ENCODE data around the gene NUMB. TPM values are rescaled to one million over a fixed set of nuclear protein-coding genes. Genes with fewer than 3 reads are reported as not detected.

The NUMB gene
- total and polyA plus RNA-seq, 2 donors (not counting 3 experiments of a cell fraction or from before 2014, with no cell fraction given): 128 to 164 TPM

DNA sequence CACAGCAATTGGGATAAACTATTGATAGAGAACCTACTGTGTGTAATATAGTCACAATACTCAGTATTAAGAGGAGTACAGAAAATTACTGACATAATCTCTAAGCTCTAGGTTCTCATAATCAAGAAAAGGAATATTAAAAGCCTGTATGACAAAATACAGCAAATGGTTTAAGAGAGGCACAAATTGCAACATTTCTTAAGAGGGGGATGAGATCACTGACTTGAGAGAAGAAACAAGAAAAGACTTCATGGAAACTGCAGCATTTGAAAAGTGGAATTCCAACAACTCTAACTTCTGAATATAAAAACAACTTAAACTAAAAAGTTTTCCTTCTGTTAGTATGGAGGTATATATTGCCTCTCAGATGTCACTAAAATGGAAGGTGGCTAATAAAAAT, 89.7 kb downstream of the NUMB start:
- no peak overlapping the region for H3K4me3 ChIP-seq (replicated peaks in 1 of 3; ENCODE audit: insufficient read depth in 1 of 3, low read depth in 1 of 3, low read length in 3 of 3)
- no peaks in the 10 kb centered on the region for H3K4me1 ChIP-seq (ENCODE audit: control insufficient read depth, extremely low read depth, insufficient read depth, low read length)
- DNase-seq (ENCODE audit: low read depth, low spot score) (no peak), FAIRE-seq (no peak)
- CTCF ChIA-PET: interaction anchor here (0.6 to 1.8 kb wide), 3 partner anchors 9 to 73 kb away, joined by 3 to 4 read pairs (median 3); no protein-coding TSS in a partner anchor
- no peak overlapping the region for H3K9ac ChIP-seq (replicated peaks; ENCODE audit: extremely low read depth, insufficient read depth, low read length)
- intact Hi-C loops (cut with micrococcal nuclease): no loop called here
- dilution Hi-C loops (cut with MboI; ENCODE audit: extremely low pct_ligation_motif_present, low sequenced_read_pairs): no loop called here
- H3K9me3 ChIP-seq (replicated peaks; ENCODE audit: control insufficient read depth, insufficient read depth, low read length): no peaks in the 10 kb centered on the region
- no peaks in the 10 kb centered on the region for H3K27me3 ChIP-seq (ENCODE audit: control insufficient read depth in 2 of 2, insufficient read depth in 2 of 2, low read length in 2 of 2)
- H4K20me1 ChIP-seq (replicated peaks; ENCODE audit: control insufficient read depth, extremely low read depth, insufficient read depth, low read length): peaks cover 7% of the 10 kb centered on the region
- POLR2A ChIA-PET: no interaction called here
- H3K4me2 ChIP-seq (ENCODE audit: insufficient read depth, low read length): no peak overlapping the region
- no peaks in the 10 kb centered on the region for H3K36me3 ChIP-seq (ENCODE audit: control insufficient read depth in 2 of 2, extremely low read depth in 1 of 2, insufficient read depth in 2 of 2, low read length in 2 of 2)
- no TSS peak for BruUV-seq (replicated peaks)
- H3K27ac ChIP-seq (ENCODE audit: insufficient read depth, low read depth, low read length): no peak overlapping the region
- no peaks in the 10 kb centered on the region for H3K9me1 ChIP-seq (replicated peaks; ENCODE audit: control insufficient read depth, extremely low read depth, insufficient read depth, low read length)
- TF ChIP-seq JUN (IDR thresholded peaks at IDR 0.05; ENCODE audit: borderline replicate concordance, insufficient read depth, insufficient read length, low read depth) (no peak), GATA2 (IDR thresholded peaks at IDR 0.05; ENCODE audit: insufficient read depth, insufficient read length, low read depth, low read length) (no peak), FOS (IDR thresholded peaks at IDR 0.05; ENCODE audit: borderline replicate concordance, insufficient read depth, low read length) (no peak), POLR2A (IDR thresholded peaks at IDR 0.05; ENCODE audit: low read depth, low read length) (no peak), EZH2 (IDR thresholded peaks at IDR 0.05; ENCODE audit: borderline replicate concordance, low read depth, low read length, severe bottlenecking) (no peak), MYC (IDR thresholded peaks at IDR 0.05; ENCODE audit: low read depth, low read length) (no peak), POLR2AphosphoS5 (IDR thresholded peaks at IDR 0.05; ENCODE audit: insufficient read depth, low read depth, low read length) (no peak)
- TF ChIP-seq, protein P1, sequence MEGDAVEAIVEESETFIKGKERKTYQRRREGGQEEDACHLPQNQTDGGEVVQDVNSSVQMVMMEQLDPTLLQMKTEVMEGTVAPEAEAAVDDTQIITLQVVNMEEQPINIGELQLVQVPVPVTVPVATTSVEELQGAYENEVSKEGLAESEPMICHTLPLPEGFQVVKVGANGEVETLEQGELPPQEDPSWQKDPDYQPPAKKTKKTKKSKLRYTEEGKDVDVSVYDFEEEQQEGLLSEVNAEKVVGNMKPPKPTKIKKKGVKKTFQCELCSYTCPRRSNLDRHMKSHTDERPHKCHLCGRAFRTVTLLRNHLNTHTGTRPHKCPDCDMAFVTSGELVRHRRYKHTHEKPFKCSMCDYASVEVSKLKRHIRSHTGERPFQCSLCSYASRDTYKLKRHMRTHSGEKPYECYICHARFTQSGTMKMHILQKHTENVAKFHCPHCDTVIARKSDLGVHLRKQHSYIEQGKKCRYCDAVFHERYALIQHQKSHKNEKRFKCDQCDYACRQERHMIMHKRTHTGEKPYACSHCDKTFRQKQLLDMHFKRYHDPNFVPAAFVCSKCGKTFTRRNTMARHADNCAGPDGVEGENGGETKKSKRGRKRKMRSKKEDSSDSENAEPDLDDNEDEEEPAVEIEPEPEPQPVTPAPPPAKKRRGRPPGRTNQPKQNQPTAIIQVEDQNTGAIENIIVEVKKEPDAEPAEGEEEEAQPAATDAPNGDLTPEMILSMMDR (IDR thresholded peaks at IDR 0.05; ENCODE audit: extremely low read depth in 1 of 2, insufficient read depth in 1 of 2, low read depth in 1 of 2, low read length in 2 of 2): no peak
- TF ChIP-seq, protein P2, sequence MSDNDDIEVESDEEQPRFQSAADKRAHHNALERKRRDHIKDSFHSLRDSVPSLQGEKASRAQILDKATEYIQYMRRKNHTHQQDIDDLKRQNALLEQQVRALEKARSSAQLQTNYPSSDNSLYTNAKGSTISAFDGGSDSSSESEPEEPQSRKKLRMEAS (IDR thresholded peaks at IDR 0.05; ENCODE audit: insufficient read depth, insufficient read length): no peak
- no peak overlapping the region for H2AFZ ChIP-seq (ENCODE audit: low read depth, low read length)
- peaks cover 31% of the 10 kb centered on the region for H3K79me2 ChIP-seq (ENCODE audit: control insufficient read depth, insufficient read depth, low read length)

All from endothelial cell of umbilical vein (primary cell).